GM18499 (cell line): ENCODE results near the gene SMIM9.
A peak's percentile ranks its signal among the peaks of the same experiment; 100 is the strongest.
"Not testable (repeated sequence)": the region's sequence is repeated elsewhere in the genome, so short reads cannot be mapped to it uniquely, and the experiment has no call there.

Source experiments
- ATAC-seq: cut with Tn5 transposase; IDR thresholded peaks from one replicate; pipeline ENCODE4 v1.9.1; 2021; ENCODE audit warnings: moderate number of reproducible peaks; ENCODE audit not compliant: insufficient read depth, unreplicated experiment

Gene SMIM9

DNA sequence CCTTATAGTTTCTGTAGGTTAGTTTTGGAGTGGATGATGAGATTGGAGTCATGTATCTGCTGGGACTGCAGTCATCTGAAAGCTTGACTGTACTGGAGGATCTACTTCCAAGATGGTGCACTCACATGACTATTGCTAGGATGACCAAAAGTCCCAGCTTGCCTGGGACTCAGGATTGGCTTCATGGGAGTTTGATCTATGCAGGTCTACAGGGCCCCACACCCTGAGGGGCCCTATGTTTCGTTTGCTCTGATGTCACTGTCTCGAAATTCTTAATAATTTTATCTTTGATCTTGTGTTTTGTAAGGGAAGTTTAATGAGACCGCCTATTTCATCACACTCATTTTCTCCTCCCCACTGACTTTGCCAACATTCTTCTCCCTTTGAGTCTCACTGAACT is at the start of gene SMIM9:
TSS of gene SMIM9 (minus strand) at position 101 of the 400 bp plus-strand sequence. CDS start 3,806 bp downstream, outside the sequence.
- no peak for ATAC-seq

- ATAC-seq: not testable (repeated sequence)
Measured at GRCh38 chrX:154884069-154884468, 49.6 kb upstream of the SMIM9 start.

- ATAC-seq: no peak
Measured at GRCh38 chrX:154873329-154873728, 38.9 kb upstream of the SMIM9 start.

GRCh38 chrX:154868522-154868921 is 34.1 kb upstream of the SMIM9 start:
- not testable (repeated sequence) for ATAC-seq

DNA sequence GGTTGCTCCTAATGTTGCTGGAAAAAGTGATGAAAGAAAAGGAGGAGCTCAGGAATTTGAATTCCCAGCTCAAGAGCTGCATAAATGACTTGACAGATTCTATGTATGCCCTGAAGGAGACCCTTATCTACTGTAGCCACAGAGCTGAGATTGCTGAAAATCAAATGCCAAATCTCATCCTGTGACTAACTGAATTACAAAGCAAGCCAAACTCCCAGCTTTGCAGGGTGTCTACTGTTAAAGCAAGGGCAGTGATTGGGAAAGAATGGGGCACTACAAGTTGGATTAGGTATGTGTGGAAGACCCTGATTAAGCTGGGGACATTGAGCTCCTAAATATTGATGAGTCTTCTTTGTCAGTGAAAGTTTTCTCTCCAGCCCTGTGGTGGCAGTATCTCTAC is 20.8 kb upstream of the SMIM9 start:
- ATAC-seq: no peak

DNA sequence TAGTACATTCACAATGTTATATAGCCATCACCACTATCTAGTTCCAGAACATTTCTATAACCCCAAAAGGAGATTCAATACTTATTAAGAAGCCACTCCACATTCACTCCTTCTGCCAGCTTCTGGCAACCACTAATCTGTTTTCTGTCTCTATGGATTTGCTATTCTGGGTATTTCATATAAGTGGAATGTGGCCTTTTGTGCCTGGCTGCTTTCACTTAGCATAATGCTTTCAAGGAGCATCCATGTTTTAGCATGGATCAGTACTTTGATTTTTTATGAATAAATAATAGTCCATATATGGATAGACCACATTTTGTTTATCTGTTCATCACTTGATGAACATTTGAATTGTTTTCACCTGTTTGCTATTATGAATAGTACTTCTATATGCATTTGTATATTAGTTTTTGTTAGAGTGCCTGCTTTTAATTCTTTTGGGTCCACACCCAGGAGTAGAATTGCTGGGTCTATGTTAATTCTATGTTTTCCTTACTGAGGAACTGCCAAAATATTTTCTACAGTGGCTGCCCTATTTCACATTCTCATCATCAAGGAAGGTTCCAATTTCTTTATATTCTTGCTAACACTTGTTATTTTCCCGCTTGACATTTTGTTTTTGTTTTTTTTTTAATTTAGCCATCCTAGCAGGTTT is 16.6 kb upstream of the SMIM9 start:
- no peak for ATAC-seq

- ATAC-seq: no peak
Measured at GRCh38 chrX:154840856-154841255, 6.4 kb upstream of the SMIM9 start.

DNA sequence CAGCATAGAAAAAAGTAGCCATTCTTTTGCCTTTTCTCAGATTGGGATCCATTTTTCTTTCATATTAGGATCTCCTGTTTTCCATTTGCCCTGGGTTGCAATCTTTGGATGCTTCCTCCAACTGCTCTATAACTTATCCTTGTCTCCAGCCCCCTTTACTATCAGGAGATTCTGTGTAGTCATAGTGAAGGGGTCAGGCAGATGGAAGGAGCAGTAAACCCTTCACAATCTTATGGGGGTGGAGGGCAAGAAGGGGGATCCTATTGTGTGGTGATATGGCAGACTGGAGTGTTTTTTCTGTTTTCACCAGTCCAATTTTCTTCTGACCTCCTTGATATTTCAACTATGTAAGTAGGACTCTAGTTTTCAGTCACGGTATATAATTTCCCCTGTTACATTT is 1.7 kb upstream of the SMIM9 start:
- no peak for ATAC-seq

DNA sequence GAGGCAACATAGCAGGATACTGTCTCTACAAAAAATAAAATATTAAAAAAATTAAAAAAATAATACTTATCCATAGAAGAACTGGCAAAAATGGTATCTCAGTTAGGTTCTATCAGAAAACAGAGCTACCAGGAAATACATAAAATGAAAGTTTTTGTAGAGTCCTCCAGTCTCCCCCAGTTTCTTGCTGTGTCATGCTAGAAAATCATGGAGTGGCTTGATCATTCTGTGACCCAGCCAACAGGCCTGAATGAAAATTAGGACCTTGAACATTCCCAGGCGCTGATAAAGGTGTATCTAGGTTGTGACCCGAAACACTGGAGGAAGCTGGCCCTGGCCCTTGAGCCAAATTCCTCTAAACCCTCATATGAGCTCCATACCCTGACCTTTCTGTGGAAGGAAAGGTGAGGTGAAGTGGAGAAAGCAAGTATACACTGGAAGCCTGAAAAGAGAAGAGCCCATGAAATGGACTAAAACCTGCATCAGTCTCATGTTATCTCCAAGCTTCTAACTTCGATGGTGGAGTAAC is 652 bp downstream of the SMIM9 start:
- ATAC-seq: no peak

DNA sequence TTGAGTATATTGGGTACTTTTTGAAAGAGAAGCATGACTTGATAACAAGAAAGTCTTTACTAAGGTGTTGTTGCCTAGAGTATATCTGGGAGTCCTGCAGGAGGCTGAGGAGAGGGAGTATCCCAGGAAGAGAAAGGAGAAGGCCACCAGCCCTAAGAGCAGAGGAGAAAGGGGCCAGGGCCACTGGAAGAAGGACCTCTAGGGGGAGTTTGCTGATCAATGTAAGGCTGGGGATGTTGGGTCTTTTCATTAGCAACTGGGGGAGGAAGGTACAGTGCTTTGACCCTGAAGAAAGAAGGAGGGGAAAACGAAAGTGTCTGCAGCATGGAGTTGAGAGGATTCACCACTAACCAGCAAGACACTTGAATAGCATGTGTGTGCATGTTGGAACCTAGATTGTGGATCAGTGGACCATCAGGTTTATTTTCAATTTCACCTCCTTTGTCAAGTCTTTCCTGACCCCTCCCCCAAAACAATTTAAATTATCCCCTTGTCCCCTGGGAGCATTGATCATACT is 4.5 kb downstream of the SMIM9 start:
- ATAC-seq: no peak

DNA sequence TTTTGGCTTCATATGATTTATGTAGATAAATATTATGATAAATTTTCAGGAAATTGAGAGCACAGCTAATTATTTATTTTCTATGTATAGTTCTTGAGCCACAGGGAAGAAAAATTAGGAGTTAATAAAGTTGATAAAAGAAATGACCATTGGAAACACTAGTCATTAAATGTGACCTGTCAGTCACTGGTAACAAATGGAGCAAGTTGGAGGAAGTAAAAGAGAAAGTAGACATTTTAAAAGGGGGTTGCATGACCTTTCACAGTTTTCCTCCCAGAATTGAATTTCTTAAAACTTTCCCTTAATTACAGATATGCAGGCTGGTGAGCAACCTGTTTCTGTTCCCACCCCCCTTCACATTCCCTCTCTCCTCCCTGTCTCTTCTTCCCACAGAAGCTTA is 5.3 kb downstream of the SMIM9 start:
- ATAC-seq: no peak

DNA sequence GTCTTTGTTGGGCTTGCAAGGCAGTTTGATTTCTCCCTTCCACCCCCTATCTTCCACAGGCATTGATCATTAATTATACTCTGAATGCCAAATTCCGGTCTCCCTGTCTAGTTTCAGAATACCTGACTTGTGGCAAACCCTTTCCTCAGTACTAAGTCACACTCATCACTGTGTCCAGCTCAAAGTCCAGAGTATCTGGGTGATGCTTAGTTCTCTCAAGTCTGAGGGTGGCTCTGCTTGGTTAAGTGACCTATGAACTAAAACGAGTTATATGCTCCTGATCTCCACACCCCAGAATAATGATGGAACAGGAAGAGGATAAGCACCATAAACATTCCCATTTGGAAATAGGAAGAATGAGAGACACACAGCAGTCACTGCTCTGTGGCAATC is 6.5 kb downstream of the SMIM9 start:
- ATAC-seq: no peak

- peak; percentile 79 for ATAC-seq
Measured at GRCh38 chrX:154827194-154828015, 7.1 kb downstream of the SMIM9 start.

DNA sequence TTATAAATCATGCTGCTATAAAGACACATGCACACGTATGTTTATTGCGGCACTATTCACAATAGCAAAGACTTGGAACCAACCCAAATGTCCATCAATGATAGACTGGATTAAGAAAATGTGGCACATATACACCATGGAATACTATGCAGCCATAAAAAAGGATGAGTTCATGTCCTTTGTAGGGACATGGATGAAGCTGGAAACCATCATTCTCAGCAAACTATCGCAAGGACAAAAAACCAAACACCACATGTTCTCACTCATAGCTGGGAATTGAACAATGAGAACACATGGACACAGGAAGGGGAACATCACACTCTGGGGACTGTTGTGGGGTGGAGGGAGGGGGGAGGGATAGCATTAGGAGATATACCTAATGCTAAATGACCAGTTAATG is 8.9 kb downstream of the SMIM9 start:
- ATAC-seq: not testable (repeated sequence)

- no peak for ATAC-seq
Measured at GRCh38 chrX:154824638-154825037, 9.8 kb downstream of the SMIM9 start.

DNA sequence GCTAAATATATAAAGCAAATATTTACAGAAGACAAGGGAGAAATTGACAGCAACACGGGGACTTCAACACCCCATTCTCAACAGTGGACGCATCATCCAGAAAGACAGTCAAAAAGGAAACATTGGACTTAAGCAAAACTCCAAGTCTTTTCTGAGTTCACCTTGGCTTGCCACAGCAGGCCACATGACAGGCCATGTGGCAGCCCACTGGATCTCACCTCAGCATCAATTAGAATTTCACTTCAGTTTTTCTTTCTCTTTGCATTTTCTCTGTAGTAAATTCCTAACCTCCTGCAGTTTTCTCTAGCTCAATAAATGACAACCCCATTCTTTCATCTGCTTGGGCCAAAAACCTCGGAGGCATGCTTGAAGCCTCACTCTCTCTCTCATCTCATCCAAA is 12.4 kb downstream of the SMIM9 start:
- no peak for ATAC-seq

GRCh38 chrX:154821523-154821922 is 12.9 kb downstream of the SMIM9 start:
- no peak for ATAC-seq

DNA sequence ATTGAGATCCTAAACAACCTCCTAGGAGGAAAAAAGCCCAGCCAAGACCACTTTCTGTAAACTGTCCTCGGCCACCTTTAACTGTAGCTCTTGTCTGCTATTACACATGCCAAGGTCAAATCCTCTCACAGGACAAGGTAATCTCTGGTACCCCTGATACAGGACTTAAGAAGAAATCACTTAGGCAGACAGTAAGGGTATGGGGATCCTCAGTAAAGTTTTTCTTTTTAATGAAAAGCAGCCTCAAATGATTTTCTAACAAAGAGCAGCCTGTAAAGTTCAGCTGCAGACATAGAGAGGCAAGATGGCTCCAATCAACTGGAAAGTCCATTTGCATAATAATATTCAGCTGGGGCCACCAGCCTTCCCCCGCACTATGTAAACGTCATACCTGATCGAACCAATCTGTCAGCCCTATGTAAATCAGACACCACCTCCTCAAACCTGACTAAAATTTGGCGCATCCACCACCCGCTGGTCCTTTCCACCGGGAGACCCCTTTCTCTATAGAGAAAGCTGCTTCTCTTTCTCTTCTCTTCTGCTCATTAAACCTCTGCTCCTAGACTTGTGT is 14.6 kb downstream of the SMIM9 start:
- no peak for ATAC-seq

GRCh38 chrX:154818916-154819770 is 15.3 kb downstream of the SMIM9 start:
- ATAC-seq: no peak

DNA sequence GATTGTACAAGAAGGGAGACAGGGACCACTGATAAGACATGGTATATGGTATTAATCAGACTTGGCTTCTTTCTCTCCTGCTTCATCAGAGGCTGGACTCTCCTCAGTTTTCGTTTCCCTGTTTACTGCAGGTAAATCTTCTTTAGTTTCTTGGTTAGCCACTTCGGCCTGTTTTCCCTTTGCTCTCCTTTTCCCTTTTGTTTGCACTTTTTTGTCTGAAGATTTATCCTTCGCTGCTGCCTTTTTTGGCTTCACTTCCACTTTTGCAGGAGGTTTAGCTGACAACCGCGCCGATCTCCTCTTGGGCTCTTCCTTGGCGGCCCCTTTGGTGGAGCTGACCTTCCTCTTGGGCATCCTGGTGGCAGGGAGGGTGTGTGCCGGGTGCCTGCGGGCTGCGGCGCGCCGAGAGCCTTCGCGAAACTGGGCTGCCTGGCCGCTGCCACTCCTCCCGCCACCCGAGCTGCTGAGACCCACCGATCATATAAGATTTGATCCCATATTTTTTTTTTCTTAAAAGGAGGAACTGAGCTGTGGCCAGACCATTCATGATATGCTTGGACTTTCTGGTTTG is 17.3 kb downstream of the SMIM9 start:
- ATAC-seq: not testable (repeated sequence)
